ENCODE measurements around the gene YWHAE. TPM values are rescaled to one million over a fixed set of nuclear protein-coding genes. Genes with fewer than 3 reads are reported as not detected.
"Not testable (repeated sequence)": the region's sequence is repeated elsewhere in the genome, so short reads cannot be mapped to it uniquely, and the experiment has no call there.

The YWHAE gene
- total RNA-seq: 100 to 1,000 TPM; 393 to 414 TPM

DNA sequence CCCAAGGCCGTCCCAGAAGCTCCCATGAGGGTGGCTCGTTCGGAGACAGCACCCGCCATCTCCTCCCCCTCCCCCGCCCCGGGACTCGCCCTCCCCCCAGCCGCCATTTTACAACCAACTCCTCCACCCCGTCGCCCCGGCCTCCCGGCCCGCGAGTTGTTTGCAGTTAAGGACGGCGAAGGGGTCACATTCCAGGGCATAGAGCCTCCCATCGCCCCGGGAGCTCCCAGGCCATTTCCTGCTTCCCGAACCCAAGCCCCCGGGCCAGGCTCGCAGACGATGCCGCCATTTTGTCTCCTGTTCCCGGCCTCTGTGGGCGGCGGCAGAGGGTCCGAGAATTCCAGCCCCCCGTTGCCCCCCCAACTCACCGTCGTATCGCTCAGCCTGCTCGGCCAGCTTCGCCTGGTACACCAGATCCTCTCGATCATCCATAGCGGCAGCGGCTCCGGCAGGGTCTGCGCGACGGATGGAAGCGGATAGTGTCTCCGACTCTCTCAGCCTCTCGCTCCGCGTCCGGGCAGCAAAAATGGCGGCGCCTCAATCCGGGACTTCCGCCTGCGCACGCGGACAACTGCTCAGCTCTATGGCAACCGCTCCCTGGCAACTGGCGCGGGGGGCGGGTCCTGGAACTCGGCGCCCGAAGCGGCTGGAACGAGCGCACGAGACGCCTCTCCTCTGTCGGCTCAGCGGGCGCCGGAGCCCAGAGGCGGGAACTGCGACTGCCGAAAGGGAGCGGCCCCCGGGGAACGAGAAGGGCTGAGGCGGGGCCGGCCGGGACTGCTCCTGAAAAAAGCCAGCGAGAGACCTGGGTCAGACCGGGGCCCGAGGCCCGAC, at the start of gene YWHAE:
TSS of gene YWHAE (minus strand) at position 544 of the 834 bp plus-strand sequence. CDS start at position 432, 112 bp downstream.
- peaks cover 24% of the 10 kb centered on the region for H3K4me1 Mint-ChIP-seq (ENCODE audit: low read depth)
- peak; percentile 95 for ATAC-seq
- CTCF ChIA-PET: interaction anchor here (1.6 to 2.7 kb wide), 2 partner anchors 35 to 116 kb away, joined by 8 to 21 read pairs; partner anchors contain the start of gene INPP5K
- peak; percentile 97 for DNase-seq
- peak within 1 kb of the TSS; percentile 96 for H3K27ac Mint-ChIP-seq
- H3K27me3 Mint-ChIP-seq (ENCODE audit: low read depth): no peaks in the 10 kb centered on the region
- POLR2A ChIA-PET: interaction anchor here (0.6 to 1.7 kb wide), 14 partner anchors 9 to 219 kb away, joined by 3 to 21 read pairs (median 4); partner anchors contain the start of genes CRK and INPP5K
- H3K4me3 Mint-ChIP-seq: peak within 1 kb of the TSS; percentile 94
- peaks cover 34% of the 10 kb centered on the region for H3K36me3 Mint-ChIP-seq (ENCODE audit: low read depth)
- no peaks in the 10 kb centered on the region for H3K9me3 Mint-ChIP-seq (ENCODE audit: insufficient read depth)

DNA sequence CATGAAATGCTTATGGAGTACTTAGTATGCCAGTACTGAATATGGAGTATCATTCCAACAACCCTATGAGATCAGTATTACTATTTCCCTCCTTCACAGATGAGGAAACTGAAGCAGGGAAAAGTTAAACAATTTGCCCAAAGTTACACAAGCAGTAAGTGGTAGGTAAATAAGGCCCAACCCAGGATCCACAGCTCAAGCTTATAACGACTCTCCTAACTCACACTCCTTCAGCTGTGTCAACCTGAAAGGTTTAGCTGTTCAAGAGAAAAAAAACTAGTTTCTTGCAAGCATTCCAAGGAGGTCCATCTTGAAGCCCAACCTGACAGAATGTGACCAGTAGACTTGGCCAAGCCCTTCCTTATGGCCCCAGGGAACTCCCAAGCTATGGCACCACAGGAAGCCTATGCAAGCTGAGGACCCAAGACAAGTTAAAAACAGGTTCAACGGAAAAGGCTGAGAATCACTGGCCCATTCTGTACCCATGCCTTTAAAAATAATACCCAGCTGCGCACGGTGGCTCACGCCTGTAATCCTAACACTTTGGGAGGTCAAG, 49.5 kb upstream of the YWHAE start:
- peaks cover 35% of the 10 kb centered on the region for H3K36me3 Mint-ChIP-seq (ENCODE audit: low read depth)
- H3K4me1 Mint-ChIP-seq (ENCODE audit: low read depth): peaks cover 31% of the 10 kb centered on the region
- no peak overlapping the region for H3K4me3 Mint-ChIP-seq
- H3K27me3 Mint-ChIP-seq (ENCODE audit: low read depth): no peaks in the 10 kb centered on the region
- H3K9me3 Mint-ChIP-seq (ENCODE audit: insufficient read depth): no peaks in the 10 kb centered on the region
- ChIA-PET POLR2A (no interaction called here), CTCF (interaction anchor here (1.2 kb wide), 1 partner anchor 84 kb away, joined by 3 read pairs; no protein-coding TSS in a partner anchor)
- no peak for DNase-seq
- no peak for ATAC-seq
- H3K27ac Mint-ChIP-seq: no peak overlapping the region

DNA sequence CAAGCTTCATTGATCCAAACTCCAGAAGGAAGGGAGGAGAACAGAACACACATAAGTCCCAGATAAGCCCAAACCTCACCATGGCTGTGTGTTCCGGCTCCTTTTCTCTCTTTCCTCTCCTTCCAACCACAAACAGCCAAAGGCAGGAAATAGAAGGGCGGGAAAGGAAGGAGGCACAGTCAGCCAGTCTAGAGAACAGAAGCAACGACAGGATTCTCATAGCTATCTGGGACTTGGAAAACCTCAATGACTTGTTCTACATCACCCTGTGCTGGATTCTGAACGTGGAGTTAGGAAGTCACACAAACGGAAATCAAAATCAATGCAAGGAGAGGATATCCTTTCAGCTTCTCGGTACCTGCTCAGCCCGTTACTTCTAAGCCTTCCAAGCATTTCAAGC, 47.0 kb upstream of the YWHAE start:
- H3K4me3 Mint-ChIP-seq: no peak overlapping the region
- no peak for ATAC-seq
- peaks cover 15% of the 10 kb centered on the region for H3K4me1 Mint-ChIP-seq (ENCODE audit: low read depth)
- peaks cover 20% of the 10 kb centered on the region for H3K36me3 Mint-ChIP-seq (ENCODE audit: low read depth)
- ChIA-PET POLR2A (interaction anchor here (0.6 to 1.1 kb wide), 2 partner anchors 8 to 114 kb away, joined by 4 to 5 read pairs; no protein-coding TSS in a partner anchor), CTCF (interaction anchor here (0.9 kb wide), 1 partner anchor 82 kb away, joined by 3 read pairs; no protein-coding TSS in a partner anchor)
- no peak for DNase-seq
- no peaks in the 10 kb centered on the region for H3K9me3 Mint-ChIP-seq (ENCODE audit: insufficient read depth)
- peak overlapping the region; percentile 25 for H3K27ac Mint-ChIP-seq
- no peaks in the 10 kb centered on the region for H3K27me3 Mint-ChIP-seq (ENCODE audit: low read depth)

DNA sequence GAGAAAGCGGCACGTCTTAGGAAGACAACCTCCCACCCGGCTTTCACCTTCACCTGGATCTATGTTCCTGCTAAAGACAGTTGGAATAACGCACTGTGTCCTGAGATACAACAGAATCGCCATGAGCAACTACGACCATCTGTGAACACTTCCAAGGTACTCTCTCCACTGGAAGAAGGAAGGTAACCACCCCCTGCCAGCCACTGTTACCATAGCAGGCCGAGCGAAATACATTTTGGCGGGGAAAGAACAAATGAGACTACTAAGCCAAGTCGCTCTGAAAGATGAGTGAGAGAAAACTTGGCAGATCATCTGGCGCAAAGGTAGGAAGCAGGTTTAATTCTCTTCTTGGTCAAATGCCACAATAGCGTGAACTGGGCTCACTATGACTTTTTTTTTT, 46.2 kb upstream of the YWHAE start:
- peaks cover 13% of the 10 kb centered on the region for H3K4me1 Mint-ChIP-seq (ENCODE audit: low read depth)
- H3K9me3 Mint-ChIP-seq (ENCODE audit: insufficient read depth): no peaks in the 10 kb centered on the region
- H3K4me3 Mint-ChIP-seq: no peak overlapping the region
- ATAC-seq: no peak
- no peak overlapping the region for H3K27ac Mint-ChIP-seq
- peaks cover 14% of the 10 kb centered on the region for H3K36me3 Mint-ChIP-seq (ENCODE audit: low read depth)
- ChIA-PET POLR2A (interaction anchor here (1.1 kb wide), 1 partner anchor 9 kb away, joined by 4 read pairs; no protein-coding TSS in a partner anchor), CTCF (interaction anchor here (0.9 kb wide), 1 partner anchor 81 kb away, joined by 3 read pairs; no protein-coding TSS in a partner anchor)
- no peaks in the 10 kb centered on the region for H3K27me3 Mint-ChIP-seq (ENCODE audit: low read depth)
- DNase-seq: no peak

DNA sequence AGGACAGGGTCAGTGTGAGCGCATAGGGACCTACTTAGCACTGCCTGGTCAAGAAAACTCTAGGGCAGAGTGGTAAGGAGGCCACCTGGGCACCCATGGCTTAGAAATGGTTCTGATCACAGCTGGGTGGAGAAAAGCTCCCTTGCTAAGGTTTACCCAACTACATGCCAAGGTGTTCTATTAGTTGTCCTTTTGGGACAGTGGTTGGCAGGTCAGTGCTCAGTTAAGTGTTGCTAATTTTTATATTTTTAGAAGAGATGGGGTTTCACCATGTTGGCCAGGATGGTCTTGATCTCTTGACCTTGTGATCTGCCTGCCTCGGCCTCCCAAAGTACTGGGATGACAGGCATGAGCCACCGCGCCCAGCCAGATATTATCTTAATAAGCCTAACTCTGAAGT, 45.7 kb upstream of the YWHAE start:
- CTCF ChIA-PET: interaction anchor here (1.1 kb wide), 1 partner anchor 87 kb away, joined by 5 read pairs; no protein-coding TSS in a partner anchor
- not testable (repeated sequence) for DNase-seq; H3K27ac Mint-ChIP-seq; H3K27me3 Mint-ChIP-seq (ENCODE audit: low read depth); H3K4me3 Mint-ChIP-seq; ATAC-seq; H3K9me3 Mint-ChIP-seq (ENCODE audit: insufficient read depth)
- H3K36me3 Mint-ChIP-seq (ENCODE audit: low read depth): peaks cover 14% of the 10 kb centered on the region
- peaks cover 13% of the 10 kb centered on the region for H3K4me1 Mint-ChIP-seq (ENCODE audit: low read depth)
- POLR2A ChIA-PET: interaction anchor here (1.1 kb wide), 1 partner anchor 9 kb away, joined by 4 read pairs; no protein-coding TSS in a partner anchor

DNA sequence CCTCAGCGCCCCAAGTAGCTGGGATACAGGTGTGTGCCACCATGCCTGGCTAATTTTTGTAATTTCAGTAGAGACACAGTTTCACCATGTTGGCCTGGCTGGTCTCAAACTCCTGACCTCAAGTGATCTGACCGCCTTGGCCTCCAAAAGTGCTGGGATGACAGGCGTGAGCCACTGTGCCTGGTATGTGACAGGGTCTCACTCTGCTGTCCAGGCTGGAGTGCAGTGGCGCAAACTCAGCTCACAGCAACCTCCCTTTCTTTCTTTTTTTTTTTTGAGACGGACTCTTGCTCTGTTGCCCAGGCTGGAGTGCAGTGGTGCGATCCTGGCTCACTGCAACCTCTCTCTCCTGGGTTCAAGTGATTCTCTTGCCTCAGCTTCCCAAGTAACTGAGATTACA, 42.7 kb upstream of the YWHAE start:
- H3K27me3 Mint-ChIP-seq (ENCODE audit: low read depth); H3K36me3 Mint-ChIP-seq (ENCODE audit: low read depth); POLR2A ChIA-PET; DNase-seq; H3K4me1 Mint-ChIP-seq (ENCODE audit: low read depth); H3K27ac Mint-ChIP-seq; H3K4me3 Mint-ChIP-seq; ATAC-seq; H3K9me3 Mint-ChIP-seq (ENCODE audit: insufficient read depth): not testable (repeated sequence)
- CTCF ChIA-PET: interaction anchor here (2.3 kb wide), 1 partner anchor 77 kb away, joined by 7 read pairs; no protein-coding TSS in a partner anchor

DNA sequence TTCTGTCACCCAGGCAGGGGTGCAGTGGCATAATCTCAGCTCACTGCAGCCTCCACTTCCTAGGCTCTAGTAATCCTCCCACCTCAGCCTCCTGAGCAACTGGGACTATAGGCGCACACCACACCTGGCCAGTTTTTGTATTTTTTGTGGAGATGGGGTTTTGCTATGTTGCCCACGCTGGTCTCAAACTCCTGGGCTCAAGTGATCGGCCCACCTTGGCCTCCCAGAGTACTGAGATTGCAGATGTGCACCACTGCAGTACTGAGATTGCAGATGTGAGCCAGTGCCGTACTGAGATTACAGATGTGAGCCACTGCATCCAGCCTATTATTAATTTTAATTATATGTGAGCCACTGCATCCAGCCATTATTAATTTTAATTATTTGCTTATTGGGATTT, 42.2 kb upstream of the YWHAE start:
- ATAC-seq (no peak), DNase-seq (no peak)
- CTCF ChIA-PET: no interaction called here
- H3K36me3 Mint-ChIP-seq (ENCODE audit: low read depth): peaks cover 5% of the 10 kb centered on the region
- no peak overlapping the region for H3K4me3 Mint-ChIP-seq
- H3K9me3 Mint-ChIP-seq (ENCODE audit: insufficient read depth): no peaks in the 10 kb centered on the region
- POLR2A ChIA-PET: no interaction called here
- H3K4me1 Mint-ChIP-seq (ENCODE audit: low read depth): peaks cover 6% of the 10 kb centered on the region
- H3K27me3 Mint-ChIP-seq (ENCODE audit: low read depth): no peaks in the 10 kb centered on the region
- no peak overlapping the region for H3K27ac Mint-ChIP-seq

DNA sequence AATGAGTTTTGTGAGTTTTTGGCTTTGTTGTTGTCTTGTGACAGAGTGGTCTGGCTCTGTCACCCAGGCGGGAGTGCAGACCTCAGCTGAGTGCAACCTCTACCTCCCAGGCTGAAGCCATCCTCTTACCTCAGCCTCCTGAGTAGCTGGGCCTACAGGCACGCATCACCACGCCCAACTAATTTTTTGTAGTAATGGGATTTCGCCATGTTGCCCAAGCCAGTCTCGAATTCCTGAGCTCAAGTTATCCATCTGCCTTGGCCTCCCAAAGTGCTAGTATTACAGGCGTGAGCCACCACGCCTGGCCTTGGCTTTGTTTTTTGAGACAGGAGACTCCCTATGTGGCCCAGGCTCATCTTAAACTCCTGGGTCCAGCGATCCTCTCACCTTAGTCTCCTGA, 40.9 kb upstream of the YWHAE start:
- H3K4me3 Mint-ChIP-seq: no peak overlapping the region
- no peak overlapping the region for H3K27ac Mint-ChIP-seq
- H3K27me3 Mint-ChIP-seq (ENCODE audit: low read depth): no peaks in the 10 kb centered on the region
- no peak for ATAC-seq
- CTCF ChIA-PET: interaction anchor here (1.2 kb wide), 1 partner anchor 76 kb away, joined by 3 read pairs; no protein-coding TSS in a partner anchor
- no peak for DNase-seq
- no peaks in the 10 kb centered on the region for H3K4me1 Mint-ChIP-seq (ENCODE audit: low read depth)
- POLR2A ChIA-PET: interaction anchor here (0.5 to 0.6 kb wide), 2 partner anchors 75 to 87 kb away, joined by 3 to 4 read pairs; no protein-coding TSS in a partner anchor
- H3K9me3 Mint-ChIP-seq (ENCODE audit: insufficient read depth): no peaks in the 10 kb centered on the region
- peaks cover 13% of the 10 kb centered on the region for H3K36me3 Mint-ChIP-seq (ENCODE audit: low read depth)

DNA sequence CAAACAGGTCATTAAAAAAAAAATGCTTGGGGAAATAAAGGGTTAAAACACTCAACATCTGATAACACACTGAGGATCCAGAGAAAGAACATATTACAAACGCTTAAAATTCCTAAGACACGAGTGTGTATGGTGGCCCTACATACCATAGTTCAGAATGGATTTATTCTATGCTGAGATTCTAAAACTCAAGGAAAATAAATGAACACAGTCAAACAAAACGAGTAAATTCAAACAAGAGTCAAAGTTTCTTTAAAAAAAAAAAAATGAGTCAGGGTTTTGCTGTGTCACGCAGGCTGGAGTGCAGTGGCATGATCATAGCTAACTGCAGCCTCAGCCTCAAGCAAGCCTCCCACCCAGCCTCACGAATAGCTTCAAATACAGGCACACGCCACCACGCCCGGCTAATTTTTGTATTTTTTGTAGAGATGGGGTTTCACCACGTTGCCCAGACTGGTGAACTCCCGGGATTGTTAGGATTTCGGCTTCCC, 38.6 kb upstream of the YWHAE start:
- CTCF ChIA-PET: no interaction called here
- POLR2A ChIA-PET: no interaction called here
- H3K27me3 Mint-ChIP-seq (ENCODE audit: low read depth): no peaks in the 10 kb centered on the region
- no peaks in the 10 kb centered on the region for H3K4me1 Mint-ChIP-seq (ENCODE audit: low read depth)
- peaks cover 28% of the 10 kb centered on the region for H3K36me3 Mint-ChIP-seq (ENCODE audit: low read depth)
- H3K9me3 Mint-ChIP-seq (ENCODE audit: insufficient read depth): no peaks in the 10 kb centered on the region
- H3K4me3 Mint-ChIP-seq: no peak overlapping the region
- H3K27ac Mint-ChIP-seq: no peak overlapping the region
- ATAC-seq (no peak), DNase-seq (no peak)

DNA sequence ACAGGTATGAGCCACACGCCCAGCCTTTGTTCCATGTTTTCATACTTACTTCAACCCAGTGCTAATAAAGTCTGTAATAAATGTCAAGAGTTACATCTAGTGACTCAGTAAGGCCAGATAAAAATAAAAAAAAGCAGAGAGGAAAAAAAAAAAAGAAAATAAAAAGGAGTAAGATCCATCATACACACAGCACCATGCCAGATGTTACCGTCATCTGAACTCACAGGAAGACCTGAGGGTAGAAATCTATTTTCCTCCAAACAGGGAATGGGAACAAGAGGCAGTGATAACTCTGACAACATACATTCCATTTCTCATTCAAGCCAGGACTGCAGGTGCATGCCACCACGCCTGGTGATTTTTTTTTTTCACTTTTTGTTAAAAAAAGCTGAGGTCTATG, 35.3 kb upstream of the YWHAE start:
- Mint-ChIP-seq H3K9me3 (ENCODE audit: insufficient read depth) (no peaks in the 10 kb centered on the region), H3K4me3 (no peak overlapping the region), H3K27me3 (ENCODE audit: low read depth) (no peaks in the 10 kb centered on the region), H3K36me3 (ENCODE audit: low read depth) (peaks cover 43% of the 10 kb centered on the region), H3K4me1 (ENCODE audit: low read depth) (peaks cover 3% of the 10 kb centered on the region), H3K27ac (no peak overlapping the region)
- ChIA-PET CTCF (interaction anchor here (1.9 kb wide), 1 partner anchor 70 kb away, joined by 10 read pairs; no protein-coding TSS in a partner anchor), POLR2A (no interaction called here)
- DNase-seq: no peak
- ATAC-seq: no peak

DNA sequence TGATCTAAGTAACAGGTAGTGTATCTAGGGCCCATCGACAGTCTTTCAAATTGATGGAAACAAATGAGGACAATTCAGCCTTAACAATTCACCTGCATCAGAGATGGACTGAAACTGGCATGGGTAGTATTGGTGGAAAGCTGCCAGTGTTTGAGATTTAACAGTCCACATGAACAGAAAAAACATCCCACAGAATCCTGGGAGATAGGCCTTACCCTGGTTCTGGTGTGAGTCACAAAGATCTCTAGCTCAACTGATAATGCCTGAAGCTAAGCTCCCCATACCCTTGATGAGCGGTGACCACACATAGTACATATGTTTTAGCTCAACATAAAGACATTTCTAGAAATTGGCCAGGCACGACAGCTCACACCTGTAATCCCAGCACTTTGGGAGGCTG, 34.1 kb upstream of the YWHAE start:
- H3K4me1 Mint-ChIP-seq (ENCODE audit: low read depth): peaks cover 3% of the 10 kb centered on the region
- DNase-seq (no peak), ATAC-seq (no peak)
- POLR2A ChIA-PET: no interaction called here
- H3K4me3 Mint-ChIP-seq: no peak overlapping the region
- peaks cover 45% of the 10 kb centered on the region for H3K36me3 Mint-ChIP-seq (ENCODE audit: low read depth)
- H3K9me3 Mint-ChIP-seq (ENCODE audit: insufficient read depth): no peaks in the 10 kb centered on the region
- CTCF ChIA-PET: interaction anchor here (1.2 to 1.9 kb wide), 3 partner anchors 69 to 95 kb away, joined by 3 to 10 read pairs (median 4); no protein-coding TSS in a partner anchor
- H3K27ac Mint-ChIP-seq: no peak overlapping the region
- no peaks in the 10 kb centered on the region for H3K27me3 Mint-ChIP-seq (ENCODE audit: low read depth)

All from activated CD8-positive, alpha-beta T cell treated with anti-CD3 and anti-CD28 coated beads, Interleukin-2, amount 10 ng/mL, durations not matched to agents 7 days and 5 days (primary cell).